Measurements from ENCODE around the gene ATG4A. TPM values are rescaled to one million over a fixed set of nuclear protein-coding genes. Genes with fewer than 3 reads are reported as not detected.

The ATG4A gene
- total RNA-seq, 2 experiments from 2014 or later = 2.9 to 4.0 TPM

- H3K4me3 ChIP-seq (ENCODE audit: low read length) = no peak overlapping the region
- ATAC-seq (ENCODE audit: poor library complexity) = no peak
- no peaks in the 10 kb centered on the region for H3K9me3 ChIP-seq (ENCODE audit: control insufficient read depth in 1 of 2, insufficient read depth in 1 of 2, low read length in 2 of 2)
- H3K27me3 ChIP-seq (ENCODE audit: control insufficient read depth in 1 of 2, insufficient read depth in 2 of 2, low read length in 2 of 2) = no peaks in the 10 kb centered on the region
- no peak for TF ChIP-seq CTCF (IDR thresholded peaks at IDR 0.05)
- H3K27ac Mint-ChIP-seq = no peak overlapping the region
- H3K27ac ChIP-seq (ENCODE audit: low read depth in 1 of 2, low read length in 2 of 2) = no peak overlapping the region
- CTCF ChIA-PET = no interaction called here
- intact Hi-C loops (cut with DNase I, micrococcal nuclease) = no loop called here
- POLR2A ChIA-PET = no interaction called here
- H3K36me3 ChIP-seq (ENCODE audit: insufficient read depth, low read length) = no peaks in the 10 kb centered on the region
- H3K27me3 Mint-ChIP-seq = no peaks in the 10 kb centered on the region
- no peaks in the 10 kb centered on the region for H3K9me3 Mint-ChIP-seq
- no peaks in the 10 kb centered on the region for H3K4me1 Mint-ChIP-seq (ENCODE audit: low read depth)
- no peaks in the 10 kb centered on the region for H3K36me3 Mint-ChIP-seq (ENCODE audit: low read depth)
- no peak for DNase-seq
- H3K4me1 ChIP-seq (ENCODE audit: insufficient read depth, low read length) = no peaks in the 10 kb centered on the region
- H3K4me3 Mint-ChIP-seq = no peak overlapping the region
These were observed 77.6 kb downstream of the ATG4A start for GRCh38 chrX:108168961-108169740.

- TF ChIP-seq CTCF (IDR thresholded peaks at IDR 0.05) = no peak
- Histone ChIP-seq H3K9me3 (ENCODE audit: control insufficient read depth in 1 of 2, insufficient read depth in 1 of 2, low read length in 2 of 2) (no peaks in the 10 kb centered on the region), H3K4me1 (ENCODE audit: insufficient read depth, low read length) (no peaks in the 10 kb centered on the region), H3K27me3 (ENCODE audit: control insufficient read depth in 1 of 2, insufficient read depth in 2 of 2, low read length in 2 of 2) (no peaks in the 10 kb centered on the region), H3K27ac (ENCODE audit: low read depth in 1 of 2, low read length in 2 of 2) (no peak overlapping the region), H3K4me3 (ENCODE audit: low read length) (no peak overlapping the region), H3K36me3 (ENCODE audit: insufficient read depth, low read length) (no peaks in the 10 kb centered on the region)
- no peak overlapping the region for H3K27ac Mint-ChIP-seq
- H3K4me1 Mint-ChIP-seq (ENCODE audit: low read depth) = no peaks in the 10 kb centered on the region
- no peaks in the 10 kb centered on the region for H3K9me3 Mint-ChIP-seq
- ChIA-PET CTCF (no interaction called here), POLR2A (no interaction called here)
- H3K4me3 Mint-ChIP-seq = no peak overlapping the region
- H3K36me3 Mint-ChIP-seq (ENCODE audit: low read depth) = no peaks in the 10 kb centered on the region
- DNase-seq (no peak), ATAC-seq (ENCODE audit: poor library complexity) (no peak)
- intact Hi-C loops (cut with DNase I, micrococcal nuclease) = no loop called here
- no peaks in the 10 kb centered on the region for H3K27me3 Mint-ChIP-seq
These were observed 78.2 kb downstream of the ATG4A start for GRCh38 chrX:108169768-108170167.

DNA sequence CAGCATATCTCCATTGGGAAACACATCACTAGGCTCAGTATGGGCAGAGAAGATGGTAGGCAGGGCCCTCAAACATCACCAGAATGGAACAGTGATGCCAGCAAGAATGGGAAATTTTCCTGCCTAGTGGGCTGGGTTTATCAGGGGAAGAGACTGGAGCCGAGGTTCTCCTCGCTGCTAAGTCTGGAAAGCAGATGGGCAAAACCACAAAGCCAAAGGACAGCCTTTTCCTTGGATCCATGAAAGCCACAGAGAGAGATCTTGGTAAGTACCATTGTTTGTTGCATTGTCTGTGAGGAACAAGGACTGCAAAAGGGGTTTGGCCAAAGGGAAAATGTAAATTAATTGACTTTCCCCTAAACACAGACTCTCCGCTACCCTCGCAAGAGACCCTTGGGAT lies 80.1 kb downstream of the ATG4A start:
- TF ChIP-seq CTCF (IDR thresholded peaks at IDR 0.05) = no peak
- H3K36me3 Mint-ChIP-seq (ENCODE audit: low read depth) = no peaks in the 10 kb centered on the region
- no peaks in the 10 kb centered on the region for H3K4me1 Mint-ChIP-seq (ENCODE audit: low read depth)
- Histone ChIP-seq H3K9me3 (ENCODE audit: control insufficient read depth in 1 of 2, insufficient read depth in 1 of 2, low read length in 2 of 2) (no peaks in the 10 kb centered on the region), H3K27me3 (ENCODE audit: control insufficient read depth in 1 of 2, insufficient read depth in 2 of 2, low read length in 2 of 2) (no peaks in the 10 kb centered on the region), H3K4me1 (ENCODE audit: insufficient read depth, low read length) (no peaks in the 10 kb centered on the region), H3K36me3 (ENCODE audit: insufficient read depth, low read length) (no peaks in the 10 kb centered on the region), H3K4me3 (ENCODE audit: low read length) (no peak overlapping the region), H3K27ac (ENCODE audit: low read depth in 1 of 2, low read length in 2 of 2) (no peak overlapping the region)
- intact Hi-C loops (cut with DNase I, micrococcal nuclease) = no loop called here
- H3K27me3 Mint-ChIP-seq = no peaks in the 10 kb centered on the region
- H3K9me3 Mint-ChIP-seq = no peaks in the 10 kb centered on the region
- POLR2A ChIA-PET = no interaction called here
- H3K27ac Mint-ChIP-seq = no peak overlapping the region
- DNase-seq = no peak
- ATAC-seq (ENCODE audit: poor library complexity) = no peak
- CTCF ChIA-PET = no interaction called here
- no peak overlapping the region for H3K4me3 Mint-ChIP-seq

Data from CD4-positive, alpha-beta T cell (primary cell).